SK-N-SH (cell line): Measurements from ENCODE around the gene UCK1. TPM values are rescaled to one million over a fixed set of nuclear protein-coding genes. Genes with fewer than 3 reads are reported as not detected.

Source experiments
- CTCF ChIA-PET: fragments of 300-600, 350-600 bp; formaldehyde crosslinking; extraction: SDS; loops from one replicate; lab custom pipeline; 2021; lab: Yijun Ruan, JAX
- POLR2A ChIA-PET: fragments of 350-600 bp; sonication (Branson Sonifier 250); formaldehyde crosslinking; extraction: SDS; loops from one replicate; lab custom pipeline; 2020; ENCODE audit warnings: antibody characterized with exemption, inconsistent platforms; lab: Yijun Ruan, JAX
- DNase-seq: peaks from one replicate; pipeline ENCODE4 v3.0.0; 2012
- H2AFZ ChIP-seq: fragments of 200-600 bp; sonication (generic); 2 replicates; pipeline ENCODE4 v1.8.1; 2016; ENCODE audit warnings: antibody characterized with exemption, mild to moderate bottlenecking, low read depth
- H3F3A ChIP-seq: fragments of 200-600 bp; sonication (generic); replicated peaks from 2 replicates; pipeline ENCODE3; 2016; ENCODE audit warnings: antibody characterized with exemption, mild to moderate bottlenecking; ENCODE audit not compliant: insufficient read depth
- H3K27ac ChIP-seq, 2 experiments: fragments of 200-500 bp in 1 of 2; fragments of 200-600 bp in 1 of 2; sonication (Bioruptor generic) in 1 of 2; sonication (generic), shearing (Covaris generic) in 1 of 2; 2 replicates each; pipeline versions ENCODE4 v1.5.1 to v1.6.1; 2014 to 2016; ENCODE audit warnings: low read depth in 2 of 2, inconsistent platforms in 1 of 2, low read length in 1 of 2, mild to moderate bottlenecking in 1 of 2, mixed read lengths in 1 of 2
- H3K27me3 ChIP-seq: fragments of 200-600 bp; sonication (generic), shearing (Covaris generic); 2 replicates; pipeline ENCODE4 v1.6.1; 2016; ENCODE audit warnings: mixed run types; ENCODE audit not compliant: insufficient read depth
- H3K36me3 ChIP-seq, 2 experiments: fragments of 200-500 bp in 1 of 2; fragments of 200-600 bp in 1 of 2; sonication (Bioruptor generic) in 1 of 2; sonication (generic) in 1 of 2; replicated peaks in 1 of 2; 2 replicates each; pipeline versions ENCODE3 to v1.5.1; 2014 to 2016; ENCODE audit warnings: low read length in 1 of 2, mild to moderate bottlenecking in 1 of 2; ENCODE audit not compliant: insufficient read depth in 2 of 2, control insufficient read depth in 1 of 2
- H3K4me1 ChIP-seq, 2 experiments: fragments of 200-500 bp in 1 of 2; fragments of 200-600 bp in 1 of 2; sonication (Bioruptor generic) in 1 of 2; sonication (generic), shearing (Covaris generic) in 1 of 2; 2 replicates each; pipeline versions ENCODE4 v1.5.1 to v1.6.1; 2014 to 2016; ENCODE audit warnings: low read depth in 1 of 2, low read length in 1 of 2, mixed run types in 1 of 2; ENCODE audit not compliant: insufficient read depth in 2 of 2, control insufficient read depth in 1 of 2
- H3K4me2 ChIP-seq: fragments of 200-600 bp; sonication (generic), shearing (Covaris generic); 2 replicates; pipeline ENCODE4 v1.6.1; 2017; ENCODE audit warnings: mixed run types
- H3K4me3 ChIP-seq, 2 experiments: fragments of 200-500 bp in 1 of 2; fragments of 200-600 bp in 1 of 2; sonication (Bioruptor generic) in 1 of 2; sonication (generic), shearing (Covaris generic) in 1 of 2; 2 replicates each; pipeline versions ENCODE4 v1.5.1 to v1.8.1; 2014 to 2016; ENCODE audit warnings: low read depth in 2 of 2, inconsistent platforms in 1 of 2, low read length in 1 of 2, mild to moderate bottlenecking in 1 of 2, mixed read lengths in 1 of 2, moderate library complexity in 1 of 2
- H3K79me2 ChIP-seq: fragments of 200-600 bp; sonication (generic); 2 replicates; pipeline ENCODE4 v1.8.1; 2017; ENCODE audit warnings: mild to moderate bottlenecking; ENCODE audit not compliant: insufficient read depth
- H3K9ac ChIP-seq: fragments of 200-600 bp; sonication (generic); 2 replicates; pipeline ENCODE4 v1.6.1; 2017; ENCODE audit warnings: mixed run types
- H3K9me2 ChIP-seq: fragments of 200-600 bp; sonication (generic); 2 replicates; pipeline ENCODE4 v1.6.1; 2017; ENCODE audit warnings: mixed run types
- H3K9me3 ChIP-seq: fragments of 200-600 bp; sonication (generic); 2 replicates; pipeline ENCODE4 v1.6.1; 2017; ENCODE audit warnings: mixed run types, mild to moderate bottlenecking, moderate library complexity
- H4K20me1 ChIP-seq: fragments of 200-600 bp; sonication (generic); 2 replicates; pipeline ENCODE4 v1.6.1; 2017; ENCODE audit warnings: mild to moderate bottlenecking, mixed run types; ENCODE audit not compliant: insufficient read depth
- CHD2 ChIP-seq: fragments of 150-350 bp; IDR thresholded peaks from 2 replicates; pipeline ENCODE4 v1.6.1; 2018; ENCODE audit warnings: low read length; ENCODE audit not compliant: partially characterized antibody
- EZH2phosphoT487 ChIP-seq: fragments of 200-600 bp; sonication (generic); IDR thresholded peaks from 2 replicates; pipeline ENCODE4 v1.6.1; 2017; ENCODE audit warnings: low read depth, mixed run types, mild to moderate bottlenecking, antibody characterized with exemption, moderate library complexity, borderline replicate concordance
- FOXM1 ChIP-seq: IDR thresholded peaks from 2 replicates; pipeline ENCODE4 v1.4.0; 2012; ENCODE audit warnings: low read depth, mild to moderate bottlenecking
- JUND ChIP-seq: IDR thresholded peaks from 2 replicates; pipeline ENCODE4 v1.4.0; 2012
- MEF2A ChIP-seq: IDR thresholded peaks from 2 replicates; pipeline ENCODE4 v1.4.0; 2012; ENCODE audit warnings: low read depth, borderline replicate concordance
- MXI1 ChIP-seq: IDR thresholded peaks from 2 replicates; pipeline ENCODE4 v1.6.1; 2012; ENCODE audit warnings: mild to moderate bottlenecking, low read depth, low read length, improper control_type of control experiment
- NFIC ChIP-seq: IDR thresholded peaks from 2 replicates; pipeline ENCODE4 v1.4.0; 2012; ENCODE audit warnings: borderline replicate concordance
- POLR2AphosphoS5 ChIP-seq: IDR thresholded peaks from 2 replicates; pipeline ENCODE4 v1.6.1; 2012; ENCODE audit warnings: low read depth, low read length
- SMC3 ChIP-seq: IDR thresholded peaks from 2 replicates; pipeline ENCODE4 v1.6.1; 2012; ENCODE audit warnings: low read depth, low read length, improper control_type of control experiment
- YY1 ChIP-seq: IDR thresholded peaks from 2 replicates; pipeline ENCODE4 v1.4.0; 2012; ENCODE audit warnings: low read depth, mild to moderate bottlenecking
- WGBS: methylation state at CpG from one replicate; pipeline ENCODE4 v1.1.6; 2017; ENCODE audit warnings: low lambda C conversion rate; 5-methylcytosine and 5-hydroxymethylcytosine counted together
- polyA plus RNA-seq, 3 experiments: library from polyadenylated mRNA; depleted of rRNA; stranded (reverse); fragments of >200 nt; gene quantifications; 2 replicates each; pipeline ENCODE4 v1.2.3, GENCODE V29; 2012
- TF ChIP-seq, protein P1 (sequence below): IDR thresholded peaks from 2 replicates; pipeline ENCODE4 v1.4.0; 2012; ENCODE audit warnings: low read depth, borderline replicate concordance
- TF ChIP-seq, protein P2 (sequence below): fragments of 150-350 bp; IDR thresholded peaks from 2 replicates; pipeline ENCODE4 v1.6.1; 2016; ENCODE audit warnings: mild to moderate bottlenecking, low read depth, low read length
- TF ChIP-seq, protein P3 (sequence below): IDR thresholded peaks from 2 replicates; pipeline ENCODE4 v1.4.0; 2012; ENCODE audit warnings: low read depth, borderline replicate concordance
- TF ChIP-seq, protein P4 (sequence below): IDR thresholded peaks from 2 replicates; pipeline ENCODE4 v1.6.1; 2012; ENCODE audit warnings: mild to moderate bottlenecking, low read depth, low read length, moderate library complexity
- TF ChIP-seq, protein P5 (sequence below): fragments of 200-600 bp; sonication (generic); IDR thresholded peaks from 2 replicates; pipeline ENCODE4 v1.6.1; 2017; ENCODE audit warnings: antibody characterized with exemption, mild to moderate bottlenecking, moderate library complexity

The UCK1 gene
- polyA plus RNA-seq, 1 of the 3 experiments (the other 2 are of a cell fraction), result 32.9 TPM

DNA sequence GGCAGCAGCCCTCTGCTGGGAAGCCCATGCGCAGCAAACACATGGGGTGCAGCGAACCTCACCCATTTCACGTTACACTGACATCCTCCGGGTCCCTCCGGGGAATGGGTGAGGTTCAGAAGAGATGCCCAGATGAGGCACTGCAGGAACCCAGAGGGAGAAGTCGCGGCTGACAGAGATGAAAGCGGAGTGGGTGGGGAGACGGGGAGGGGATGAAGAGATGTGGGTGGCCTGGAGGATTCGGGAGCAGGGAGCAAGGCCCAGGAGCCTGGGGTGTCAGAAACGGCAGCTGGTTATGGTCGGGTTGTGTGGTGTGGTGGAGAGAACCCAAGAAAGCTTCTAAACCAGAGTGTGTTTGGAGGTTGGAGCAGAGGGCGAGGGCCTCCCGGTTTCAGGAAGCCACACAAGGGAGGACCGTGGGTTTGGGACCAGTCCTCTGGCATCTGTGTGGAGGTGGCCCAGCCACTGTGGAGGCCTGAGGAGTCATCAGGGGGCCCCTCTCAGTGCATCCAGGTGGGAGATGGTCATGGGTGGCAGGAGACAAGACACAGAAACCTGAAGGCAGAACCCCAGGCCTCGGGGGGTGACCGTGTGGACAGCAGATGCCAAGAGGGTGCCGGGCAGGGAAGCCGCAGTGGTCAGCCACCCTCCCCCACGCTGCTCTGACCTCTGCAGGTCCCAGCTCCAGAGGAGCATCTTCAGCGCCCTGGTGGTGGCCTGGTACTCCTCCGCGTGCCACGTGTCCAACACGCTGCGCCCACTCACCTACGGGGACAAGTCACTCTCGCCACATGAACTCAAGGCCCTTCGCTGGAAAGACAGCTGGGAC, 8.6 kb downstream of the UCK1 start:
- no peaks in the 10 kb centered on the region for H3K27me3 ChIP-seq
- no peaks in the 10 kb centered on the region for H3K79me2 ChIP-seq
- H3K9me3 ChIP-seq, result no peaks in the 10 kb centered on the region
- no peak overlapping the region for H3K9ac ChIP-seq
- no peak overlapping the region for H3K27ac ChIP-seq
- H3K9me2 ChIP-seq, result no peaks in the 10 kb centered on the region
- H3K4me3 ChIP-seq, result no peak overlapping the region
- peak; percentile 44 for DNase-seq
- H3K36me3 ChIP-seq, result peaks cover 11 to 77% of the 10 kb centered on the region in 2 experiments
- 96% methylated on average over 24 of the region's 29 CpGs for whole genome bisulfite sequencing
- no peak overlapping the region for H2AFZ ChIP-seq
- no peak overlapping the region for H3K4me2 ChIP-seq
- H3F3A ChIP-seq, result no peaks in the 10 kb centered on the region
- TF ChIP-seq, protein P1, sequence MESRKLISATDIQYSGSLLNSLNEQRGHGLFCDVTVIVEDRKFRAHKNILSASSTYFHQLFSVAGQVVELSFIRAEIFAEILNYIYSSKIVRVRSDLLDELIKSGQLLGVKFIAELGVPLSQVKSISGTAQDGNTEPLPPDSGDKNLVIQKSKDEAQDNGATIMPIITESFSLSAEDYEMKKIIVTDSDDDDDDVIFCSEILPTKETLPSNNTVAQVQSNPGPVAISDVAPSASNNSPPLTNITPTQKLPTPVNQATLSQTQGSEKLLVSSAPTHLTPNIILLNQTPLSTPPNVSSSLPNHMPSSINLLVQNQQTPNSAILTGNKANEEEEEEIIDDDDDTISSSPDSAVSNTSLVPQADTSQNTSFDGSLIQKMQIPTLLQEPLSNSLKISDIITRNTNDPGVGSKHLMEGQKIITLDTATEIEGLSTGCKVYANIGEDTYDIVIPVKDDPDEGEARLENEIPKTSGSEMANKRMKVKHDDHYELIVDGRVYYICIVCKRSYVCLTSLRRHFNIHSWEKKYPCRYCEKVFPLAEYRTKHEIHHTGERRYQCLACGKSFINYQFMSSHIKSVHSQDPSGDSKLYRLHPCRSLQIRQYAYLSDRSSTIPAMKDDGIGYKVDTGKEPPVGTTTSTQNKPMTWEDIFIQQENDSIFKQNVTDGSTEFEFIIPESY, result no peak
- TF ChIP-seq MXI1, result no peak
- TF ChIP-seq EZH2phosphoT487, result no peak
- no peak for TF ChIP-seq FOXM1
- TF ChIP-seq CHD2, result no peak
- TF ChIP-seq SMC3, result no peak
- TF ChIP-seq MEF2A, result no peak
- TF ChIP-seq, protein P2, sequence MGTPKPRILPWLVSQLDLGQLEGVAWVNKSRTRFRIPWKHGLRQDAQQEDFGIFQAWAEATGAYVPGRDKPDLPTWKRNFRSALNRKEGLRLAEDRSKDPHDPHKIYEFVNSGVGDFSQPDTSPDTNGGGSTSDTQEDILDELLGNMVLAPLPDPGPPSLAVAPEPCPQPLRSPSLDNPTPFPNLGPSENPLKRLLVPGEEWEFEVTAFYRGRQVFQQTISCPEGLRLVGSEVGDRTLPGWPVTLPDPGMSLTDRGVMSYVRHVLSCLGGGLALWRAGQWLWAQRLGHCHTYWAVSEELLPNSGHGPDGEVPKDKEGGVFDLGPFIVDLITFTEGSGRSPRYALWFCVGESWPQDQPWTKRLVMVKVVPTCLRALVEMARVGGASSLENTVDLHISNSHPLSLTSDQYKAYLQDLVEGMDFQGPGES, result no peak
- TF ChIP-seq JUND, result no peak
- TF ChIP-seq, protein P3, sequence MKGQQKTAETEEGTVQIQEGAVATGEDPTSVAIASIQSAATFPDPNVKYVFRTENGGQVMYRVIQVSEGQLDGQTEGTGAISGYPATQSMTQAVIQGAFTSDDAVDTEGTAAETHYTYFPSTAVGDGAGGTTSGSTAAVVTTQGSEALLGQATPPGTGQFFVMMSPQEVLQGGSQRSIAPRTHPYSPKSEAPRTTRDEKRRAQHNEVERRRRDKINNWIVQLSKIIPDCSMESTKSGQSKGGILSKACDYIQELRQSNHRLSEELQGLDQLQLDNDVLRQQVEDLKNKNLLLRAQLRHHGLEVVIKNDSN, result no peak
- no peak for TF ChIP-seq POLR2AphosphoS5
- TF ChIP-seq NFIC, result no peak
- no peak for TF ChIP-seq YY1
- TF ChIP-seq, protein P4, sequence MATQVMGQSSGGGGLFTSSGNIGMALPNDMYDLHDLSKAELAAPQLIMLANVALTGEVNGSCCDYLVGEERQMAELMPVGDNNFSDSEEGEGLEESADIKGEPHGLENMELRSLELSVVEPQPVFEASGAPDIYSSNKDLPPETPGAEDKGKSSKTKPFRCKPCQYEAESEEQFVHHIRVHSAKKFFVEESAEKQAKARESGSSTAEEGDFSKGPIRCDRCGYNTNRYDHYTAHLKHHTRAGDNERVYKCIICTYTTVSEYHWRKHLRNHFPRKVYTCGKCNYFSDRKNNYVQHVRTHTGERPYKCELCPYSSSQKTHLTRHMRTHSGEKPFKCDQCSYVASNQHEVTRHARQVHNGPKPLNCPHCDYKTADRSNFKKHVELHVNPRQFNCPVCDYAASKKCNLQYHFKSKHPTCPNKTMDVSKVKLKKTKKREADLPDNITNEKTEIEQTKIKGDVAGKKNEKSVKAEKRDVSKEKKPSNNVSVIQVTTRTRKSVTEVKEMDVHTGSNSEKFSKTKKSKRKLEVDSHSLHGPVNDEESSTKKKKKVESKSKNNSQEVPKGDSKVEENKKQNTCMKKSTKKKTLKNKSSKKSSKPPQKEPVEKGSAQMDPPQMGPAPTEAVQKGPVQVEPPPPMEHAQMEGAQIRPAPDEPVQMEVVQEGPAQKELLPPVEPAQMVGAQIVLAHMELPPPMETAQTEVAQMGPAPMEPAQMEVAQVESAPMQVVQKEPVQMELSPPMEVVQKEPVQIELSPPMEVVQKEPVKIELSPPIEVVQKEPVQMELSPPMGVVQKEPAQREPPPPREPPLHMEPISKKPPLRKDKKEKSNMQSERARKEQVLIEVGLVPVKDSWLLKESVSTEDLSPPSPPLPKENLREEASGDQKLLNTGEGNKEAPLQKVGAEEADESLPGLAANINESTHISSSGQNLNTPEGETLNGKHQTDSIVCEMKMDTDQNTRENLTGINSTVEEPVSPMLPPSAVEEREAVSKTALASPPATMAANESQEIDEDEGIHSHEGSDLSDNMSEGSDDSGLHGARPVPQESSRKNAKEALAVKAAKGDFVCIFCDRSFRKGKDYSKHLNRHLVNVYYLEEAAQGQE, result no peak
- TF ChIP-seq, protein P5, sequence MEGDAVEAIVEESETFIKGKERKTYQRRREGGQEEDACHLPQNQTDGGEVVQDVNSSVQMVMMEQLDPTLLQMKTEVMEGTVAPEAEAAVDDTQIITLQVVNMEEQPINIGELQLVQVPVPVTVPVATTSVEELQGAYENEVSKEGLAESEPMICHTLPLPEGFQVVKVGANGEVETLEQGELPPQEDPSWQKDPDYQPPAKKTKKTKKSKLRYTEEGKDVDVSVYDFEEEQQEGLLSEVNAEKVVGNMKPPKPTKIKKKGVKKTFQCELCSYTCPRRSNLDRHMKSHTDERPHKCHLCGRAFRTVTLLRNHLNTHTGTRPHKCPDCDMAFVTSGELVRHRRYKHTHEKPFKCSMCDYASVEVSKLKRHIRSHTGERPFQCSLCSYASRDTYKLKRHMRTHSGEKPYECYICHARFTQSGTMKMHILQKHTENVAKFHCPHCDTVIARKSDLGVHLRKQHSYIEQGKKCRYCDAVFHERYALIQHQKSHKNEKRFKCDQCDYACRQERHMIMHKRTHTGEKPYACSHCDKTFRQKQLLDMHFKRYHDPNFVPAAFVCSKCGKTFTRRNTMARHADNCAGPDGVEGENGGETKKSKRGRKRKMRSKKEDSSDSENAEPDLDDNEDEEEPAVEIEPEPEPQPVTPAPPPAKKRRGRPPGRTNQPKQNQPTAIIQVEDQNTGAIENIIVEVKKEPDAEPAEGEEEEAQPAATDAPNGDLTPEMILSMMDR, result no peak
- TF ChIP-seq, all 33 proteins: peak for 0
- Histone ChIP-seq H4K20me1 (no peaks in the 10 kb centered on the region), H3K4me1 (no peaks in the 10 kb centered on the region; a peak in 1 of 4 replicates)
- ChIA-PET POLR2A (interaction anchor here (1.1 kb wide), 1 partner anchor 149 kb away, joined by 3 read pairs; no protein-coding TSS in a partner anchor), CTCF (no interaction called here)
